ENCODE data around the gene ABHD17C.

DNA sequence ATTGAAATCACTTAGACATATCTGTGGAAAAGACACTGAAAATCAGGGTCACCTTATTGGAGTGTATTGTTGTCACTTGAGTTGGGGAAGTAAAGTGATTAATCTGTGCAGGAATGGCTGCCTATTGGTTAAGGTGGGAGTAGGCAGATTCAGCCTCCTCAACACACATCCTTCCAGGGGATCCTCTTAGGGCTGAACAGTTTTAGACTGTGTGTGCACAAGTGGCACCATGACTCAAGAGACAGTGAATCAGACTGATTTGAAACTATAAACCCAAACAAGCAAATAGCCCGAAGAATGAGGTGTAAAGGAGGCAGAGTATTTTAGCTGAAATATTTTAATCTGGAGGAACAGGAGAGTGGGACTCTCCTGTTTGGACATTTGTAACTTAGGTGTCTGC lies 4.9 kb downstream of the ABHD17C start:
- TF ChIP-seq, protein P1, sequence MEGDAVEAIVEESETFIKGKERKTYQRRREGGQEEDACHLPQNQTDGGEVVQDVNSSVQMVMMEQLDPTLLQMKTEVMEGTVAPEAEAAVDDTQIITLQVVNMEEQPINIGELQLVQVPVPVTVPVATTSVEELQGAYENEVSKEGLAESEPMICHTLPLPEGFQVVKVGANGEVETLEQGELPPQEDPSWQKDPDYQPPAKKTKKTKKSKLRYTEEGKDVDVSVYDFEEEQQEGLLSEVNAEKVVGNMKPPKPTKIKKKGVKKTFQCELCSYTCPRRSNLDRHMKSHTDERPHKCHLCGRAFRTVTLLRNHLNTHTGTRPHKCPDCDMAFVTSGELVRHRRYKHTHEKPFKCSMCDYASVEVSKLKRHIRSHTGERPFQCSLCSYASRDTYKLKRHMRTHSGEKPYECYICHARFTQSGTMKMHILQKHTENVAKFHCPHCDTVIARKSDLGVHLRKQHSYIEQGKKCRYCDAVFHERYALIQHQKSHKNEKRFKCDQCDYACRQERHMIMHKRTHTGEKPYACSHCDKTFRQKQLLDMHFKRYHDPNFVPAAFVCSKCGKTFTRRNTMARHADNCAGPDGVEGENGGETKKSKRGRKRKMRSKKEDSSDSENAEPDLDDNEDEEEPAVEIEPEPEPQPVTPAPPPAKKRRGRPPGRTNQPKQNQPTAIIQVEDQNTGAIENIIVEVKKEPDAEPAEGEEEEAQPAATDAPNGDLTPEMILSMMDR (optimal IDR thresholded peaks at IDR 0.05 in 1 of 3, IDR thresholded peaks at IDR 0.05 in 1 of 3, conservative IDR thresholded peaks at IDR 0.05 in 1 of 3; ENCODE audit: extremely low read depth in 1 of 3, insufficient read depth in 2 of 3, low read length in 3 of 3): no peak
- TF ChIP-seq EZH2 (IDR thresholded peaks at IDR 0.05; ENCODE audit: low read length): no peak

Data from keratinocyte (primary cell).